ENCODE results near the gene RAB4A.
"Not testable (repeated sequence)": the region's sequence is repeated elsewhere in the genome, so short reads cannot be mapped to it uniquely, and the experiment has no call there.

Gene RAB4A

GRCh38 chr1:229273507-229274232 is 2.8 kb downstream of the RAB4A start:
- DNase-seq = no peak

DNA sequence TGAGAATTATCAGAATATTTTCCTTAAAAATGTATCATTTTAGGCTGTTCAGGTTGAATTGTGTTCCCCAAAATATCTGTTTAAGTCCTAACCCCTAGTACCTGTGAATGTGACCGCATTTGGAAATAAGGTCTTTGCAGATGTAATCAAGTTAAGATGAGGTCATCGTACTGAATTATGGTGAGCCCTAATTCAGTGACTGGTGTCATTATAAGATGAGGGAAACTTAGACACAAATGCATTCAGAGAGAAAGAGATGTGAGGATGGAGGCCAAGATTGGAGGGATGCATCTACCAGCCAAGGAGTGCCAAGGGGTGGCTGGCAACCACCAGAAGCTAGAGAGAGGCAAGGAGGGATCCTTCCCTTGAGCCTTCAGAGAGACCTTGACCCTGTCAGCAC is 4.1 kb downstream of the RAB4A start:
- no peak for DNase-seq

DNA sequence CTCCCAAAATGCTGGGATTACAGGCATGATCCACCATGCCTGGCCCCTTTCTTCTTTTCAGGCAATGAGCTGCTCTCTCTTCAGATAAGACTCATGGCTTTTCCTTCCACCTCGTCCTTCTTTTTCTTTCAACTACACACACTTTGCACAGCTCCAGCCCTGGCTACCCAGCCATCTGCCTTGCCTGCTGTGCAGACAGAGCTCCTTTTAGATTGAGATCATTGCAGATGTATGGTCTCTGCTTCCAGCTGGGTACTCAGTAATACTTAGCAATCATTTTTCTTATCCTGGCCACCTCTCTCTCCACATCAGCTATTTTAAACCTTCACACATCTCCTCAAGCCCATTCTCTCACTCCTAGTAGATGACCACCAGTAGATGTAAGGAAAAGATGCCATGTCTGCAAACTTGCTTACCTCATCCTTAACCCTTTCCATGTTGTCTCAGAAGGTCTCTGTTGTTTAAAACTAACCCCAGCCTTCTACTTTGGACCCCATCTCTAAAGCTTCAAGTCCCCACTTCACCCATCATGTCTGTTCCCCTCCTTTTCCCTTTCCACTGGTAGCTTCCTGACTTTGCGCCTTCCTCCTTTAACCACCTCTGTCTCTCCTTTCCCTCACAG is 7.3 kb downstream of the RAB4A start:
- no peak for DNase-seq

DNA sequence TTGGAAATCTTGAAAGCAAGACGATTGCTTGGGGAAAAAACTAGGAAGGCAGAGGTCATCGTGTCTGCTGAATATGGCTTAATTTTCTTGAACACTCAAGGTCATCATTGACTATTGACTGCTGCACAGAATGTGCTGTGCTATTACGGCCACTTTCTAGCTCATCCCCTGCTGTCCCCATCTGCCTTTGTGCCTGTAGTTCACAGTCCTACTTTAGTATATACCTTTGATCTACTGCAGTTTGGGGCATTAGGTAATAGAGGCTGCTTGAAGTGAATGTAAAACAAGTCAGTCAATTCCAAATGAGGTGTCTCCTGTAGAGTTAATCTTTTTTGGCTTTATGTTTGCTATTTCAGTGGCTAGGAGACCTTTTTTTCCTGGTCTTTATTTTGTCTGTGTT is 8.3 kb downstream of the RAB4A start:
- DNase-seq = no peak

- no peak for DNase-seq
These were observed 9.3 kb downstream of the RAB4A start for GRCh38 chr1:229280037-229280828.

- no peak for DNase-seq
These were observed 10.0 kb downstream of the RAB4A start for GRCh38 chr1:229280921-229281320.

- no peak for DNase-seq
These were observed 10.5 kb downstream of the RAB4A start for GRCh38 chr1:229281339-229281926.

GRCh38 chr1:229282295-229282823 is 11.4 kb downstream of the RAB4A start:
- no peak for DNase-seq

GRCh38 chr1:229283183-229283611 is 12.3 kb downstream of the RAB4A start:
- no peak for DNase-seq

DNA sequence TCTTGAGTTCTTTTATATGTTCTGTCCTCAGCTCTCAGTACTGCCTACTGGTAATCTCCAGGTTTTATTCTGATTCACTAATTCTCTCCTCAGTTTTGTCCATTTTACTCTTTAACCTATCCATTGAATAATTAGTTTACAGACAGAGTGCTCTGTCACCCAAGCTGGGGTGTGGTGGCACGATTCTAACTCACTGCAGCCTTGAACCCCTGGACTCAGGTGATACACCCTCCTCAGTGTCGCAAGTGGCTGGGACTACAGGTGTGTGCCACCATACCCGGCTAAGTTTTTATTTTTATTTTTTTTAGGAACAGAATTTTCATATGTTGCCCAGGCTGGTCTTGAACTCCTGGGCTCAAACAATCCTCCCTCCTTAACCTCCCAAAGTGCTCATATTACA is 14.0 kb downstream of the RAB4A start:
- no peak for DNase-seq

DNA sequence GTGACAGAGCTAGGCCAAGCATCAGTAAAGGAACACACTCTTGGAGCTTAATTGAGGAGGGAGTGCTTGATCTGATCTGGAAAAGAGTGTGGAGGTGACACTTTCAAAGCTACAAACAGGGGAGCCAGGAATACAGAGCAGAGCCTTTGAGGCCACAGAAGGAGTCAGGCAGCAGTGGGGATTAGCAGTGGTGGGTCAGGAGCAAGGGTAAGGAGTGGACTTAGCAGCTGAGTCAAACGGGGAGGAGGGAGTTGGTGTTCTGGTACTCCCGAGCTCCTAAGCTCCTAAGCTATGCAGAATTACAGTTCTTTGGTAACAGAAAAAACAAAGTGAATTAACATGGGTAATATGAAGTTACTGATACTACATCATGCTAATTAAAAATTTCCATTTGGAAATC is 14.5 kb downstream of the RAB4A start:
- DNase-seq = no peak

DNA sequence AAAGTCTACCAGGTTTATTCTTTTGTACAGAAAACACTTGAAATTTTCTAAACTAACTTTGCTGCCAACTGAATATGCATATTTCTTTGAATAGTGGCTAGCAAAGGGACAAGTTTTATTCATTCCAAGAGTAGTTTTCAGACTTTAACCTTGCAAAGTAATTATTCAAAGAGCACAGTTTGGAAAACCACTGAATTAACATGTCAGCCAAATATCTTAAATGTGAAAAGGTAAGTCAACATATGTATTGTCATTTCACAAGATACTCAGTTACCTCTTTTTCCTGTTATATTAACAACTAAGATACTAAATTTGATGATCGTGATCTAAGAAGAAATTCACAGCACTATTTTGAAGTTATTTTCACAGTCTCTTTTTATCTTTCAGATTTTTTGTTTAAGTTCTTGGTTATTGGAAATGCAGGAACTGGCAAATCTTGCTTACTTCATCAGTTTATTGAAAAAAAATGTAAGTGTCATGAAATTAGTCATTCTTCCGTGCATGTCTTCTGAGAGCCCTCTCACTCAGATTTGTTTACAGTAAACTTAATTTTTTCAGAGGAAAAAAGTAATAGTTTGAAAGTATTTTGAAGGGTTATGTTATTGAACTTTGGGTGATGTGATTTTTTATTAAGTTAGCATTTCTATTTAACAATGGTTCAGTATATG is 15.3 kb downstream of the RAB4A start:
- no peak for DNase-seq

DNA sequence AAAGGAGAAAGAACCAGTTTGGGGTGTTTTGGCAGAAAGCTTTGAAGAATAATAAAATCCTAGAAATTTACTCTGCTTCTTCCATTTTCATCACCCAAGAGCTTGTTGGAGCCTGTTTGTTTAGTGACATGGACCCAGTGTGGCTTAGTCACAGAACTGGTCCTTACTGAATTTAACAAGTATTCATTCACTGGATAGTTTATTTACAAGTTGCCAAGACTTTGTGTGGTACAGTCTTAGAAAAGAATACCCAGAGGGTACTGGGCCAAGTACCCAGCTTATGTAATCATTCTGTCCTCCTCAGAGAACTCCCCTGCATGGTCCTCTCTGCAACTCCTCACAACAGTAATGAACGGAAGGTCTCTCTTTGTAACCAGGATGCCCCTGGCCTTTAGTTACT is 16.4 kb downstream of the RAB4A start:
- DNase-seq = no peak

GRCh38 chr1:229288516-229288915 is 17.6 kb downstream of the RAB4A start:
- DNase-seq = no peak

GRCh38 chr1:229291686-229292085 is 20.8 kb downstream of the RAB4A start:
- DNase-seq = not testable (repeated sequence)

DNA sequence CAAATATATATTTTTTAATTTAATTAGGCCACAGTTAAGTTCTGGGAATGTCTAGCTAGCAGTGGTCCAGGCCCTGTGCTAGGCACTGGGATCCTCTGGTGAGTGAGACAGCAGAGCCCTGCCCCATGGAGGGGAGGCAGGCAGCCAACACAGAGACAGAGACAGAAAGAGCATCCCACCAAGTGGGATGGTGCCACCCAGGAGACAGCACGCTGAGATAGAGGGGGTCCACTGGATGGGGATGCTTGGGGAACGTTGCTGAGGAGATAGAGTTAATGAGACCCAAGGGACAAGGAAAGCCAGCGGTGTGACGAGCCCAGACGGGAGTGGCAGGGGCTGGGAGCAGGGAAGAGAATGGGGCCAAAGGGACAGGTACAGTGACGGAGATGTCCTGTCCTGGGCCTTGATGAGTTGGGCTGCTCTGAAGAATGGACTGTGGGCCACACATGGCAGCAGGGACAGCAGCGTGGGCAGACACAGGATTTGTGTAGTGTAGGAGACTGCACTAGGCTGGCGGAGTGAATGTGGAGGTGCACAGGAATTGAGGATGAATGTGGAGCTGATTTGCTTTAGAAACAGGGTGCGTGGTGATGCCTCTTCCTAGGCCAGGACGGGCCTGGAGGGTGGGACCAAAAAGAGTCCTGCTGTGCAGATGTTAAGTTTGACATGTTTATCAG is 22.8 kb downstream of the RAB4A start:
- DNase-seq = no peak

DNA sequence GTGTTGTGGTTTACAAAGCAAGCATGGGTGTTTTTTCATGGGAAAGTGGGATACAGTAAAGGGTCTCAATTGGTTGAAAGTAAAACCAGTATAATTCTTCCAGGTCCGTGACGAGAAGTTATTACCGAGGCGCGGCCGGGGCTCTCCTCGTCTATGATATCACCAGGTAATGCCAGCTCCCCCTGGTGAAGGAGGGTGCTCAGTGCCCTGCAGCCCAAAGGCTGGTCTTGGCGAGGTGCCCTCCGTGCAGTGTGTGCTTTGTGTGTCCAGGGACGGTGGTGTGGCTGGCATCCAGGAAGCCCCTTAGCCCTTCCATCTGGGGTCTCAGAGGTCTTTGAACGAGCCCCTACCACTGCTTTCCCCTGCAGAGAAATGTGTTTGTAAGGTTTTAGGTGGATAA is 24.8 kb downstream of the RAB4A start:
- no peak for DNase-seq

GRCh38 chr1:229296541-229296941 is 25.6 kb downstream of the RAB4A start:
- no peak for DNase-seq

GRCh38 chr1:229297746-229298145 is 26.8 kb downstream of the RAB4A start:
- no peak for DNase-seq

DNA sequence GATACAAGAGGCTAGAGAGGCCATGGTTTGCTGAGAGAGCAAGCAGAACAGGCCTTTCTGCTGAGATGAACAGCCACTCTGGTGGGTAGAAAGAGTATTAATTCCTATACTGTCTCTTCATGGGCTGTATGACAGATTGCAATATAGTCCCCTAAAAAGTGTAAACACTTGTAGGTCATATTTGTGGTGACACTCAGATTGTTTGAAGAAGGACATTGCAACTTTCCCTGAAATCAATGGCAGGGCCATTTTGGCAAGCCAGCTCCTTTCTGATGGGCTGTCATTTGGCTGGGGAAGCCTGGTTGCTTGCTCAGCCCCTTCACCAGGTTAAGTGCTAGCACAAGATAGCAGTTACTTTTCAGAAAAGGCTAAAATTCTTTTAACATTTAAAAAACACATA is 27.5 kb downstream of the RAB4A start:
- DNase-seq = no peak

DNA sequence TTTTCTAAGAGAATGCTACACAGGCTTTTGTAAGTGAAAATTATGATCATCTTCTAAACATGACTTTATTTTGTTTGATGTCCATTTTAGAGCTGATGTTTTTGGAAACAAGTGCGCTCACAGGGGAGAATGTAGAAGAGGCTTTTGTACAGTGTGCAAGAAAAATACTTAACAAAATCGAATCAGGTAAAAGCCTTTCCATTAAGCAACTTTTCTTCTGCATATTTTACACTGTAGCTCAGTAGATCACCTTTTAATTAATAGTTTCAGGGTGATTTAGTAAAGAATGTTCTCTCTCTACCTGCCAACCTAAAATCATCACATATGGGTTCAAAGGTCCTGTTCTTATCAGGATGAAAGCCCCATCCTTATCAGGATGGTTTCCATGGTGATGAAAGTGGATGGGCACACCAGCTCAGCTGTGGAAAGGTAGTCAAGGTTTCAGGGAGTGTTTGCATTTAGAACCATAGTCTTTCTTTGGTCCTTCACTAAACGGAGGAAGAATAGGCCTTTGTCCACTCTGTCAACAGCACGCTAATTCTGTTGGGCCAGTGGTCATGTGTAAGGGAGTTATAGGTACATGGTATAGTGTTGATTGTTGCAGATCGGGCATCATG is 28.1 kb downstream of the RAB4A start:
- DNase-seq = no peak
